CD4-positive, alpha-beta memory T cell (primary cell): ENCODE results near the gene SRPK3. TPM values are rescaled to one million over a fixed set of nuclear protein-coding genes. Genes with fewer than 3 reads are reported as not detected.
"Not testable (repeated sequence)": the region's sequence is repeated elsewhere in the genome, so short reads cannot be mapped to it uniquely, and the experiment has no call there.

Experiments
- CTCF ChIA-PET: fragments of 350-600 bp; sonication (Branson Sonifier 250); formaldehyde crosslinking; loops from one replicate; lab custom pipeline; 2021; ENCODE audit warnings: inconsistent platforms; ENCODE audit not compliant: partially characterized antibody; lab: Charles Lee
- POLR2A ChIA-PET: fragments of 350-600 bp; sonication (Branson Sonifier 250); formaldehyde crosslinking; loops from one replicate; lab custom pipeline; 2021; ENCODE audit not compliant: partially characterized antibody; lab: Charles Lee
- DNase-seq, 5 donors: peaks; one replicate each; pipeline versions ENCODE4 v3.0.0 to v3.0.0-alpha.2; 2020 to 2022; ENCODE audit warnings: mixed read lengths in 1 of 5
- H3K27ac ChIP-seq: one replicate; pipeline ENCODE4 v1.7.0; 2013; ENCODE audit warnings: low read depth, low read length
- H3K27me3 ChIP-seq: 2 replicates; pipeline ENCODE4 v1.7.0; 2013; ENCODE audit warnings: mild to moderate bottlenecking, low read length, moderate library complexity; ENCODE audit not compliant: insufficient read depth
- H3K36me3 ChIP-seq: 2 replicates; pipeline ENCODE4 v1.7.0; 2013; ENCODE audit warnings: mild to moderate bottlenecking, low read length, moderate library complexity; ENCODE audit not compliant: insufficient read depth
- H3K4me1 ChIP-seq: 2 replicates; pipeline ENCODE4 v1.7.0; 2013; ENCODE audit warnings: mild to moderate bottlenecking, low read length, moderate library complexity; ENCODE audit not compliant: insufficient read depth
- H3K4me3 ChIP-seq, 2 donors: one replicate each; pipeline ENCODE4 v1.7.0; 2013; ENCODE audit warnings: low read length in 2 of 2, mild to moderate bottlenecking in 1 of 2
- H3K9me3 ChIP-seq, 2 donors: one replicate each; pipeline ENCODE4 v1.7.0; 2013; ENCODE audit warnings: low read length in 2 of 2, control low read depth in 1 of 2; ENCODE audit not compliant: control insufficient read depth in 1 of 2
- H3K27ac Mint-ChIP-seq, 7 donors: one replicate each; pipeline ENCODE4 v1.8.0; 2020 to 2021; ENCODE audit warnings: mixed read lengths in 7 of 7, mild to moderate bottlenecking in 6 of 7, inconsistent platforms in 3 of 7, moderate library complexity in 3 of 7
- H3K27me3 Mint-ChIP-seq, 2 donors: one replicate each; pipeline ENCODE4 v1.8.0; 2020 to 2021; ENCODE audit warnings: mixed read lengths in 2 of 2
- H3K36me3 Mint-ChIP-seq, 2 donors: one replicate each; pipeline ENCODE4 v1.8.0; 2020 to 2021; ENCODE audit warnings: mixed read lengths in 2 of 2, inconsistent platforms in 1 of 2, mild to moderate bottlenecking in 1 of 2
- H3K4me1 Mint-ChIP-seq, 4 donors: one replicate each; pipeline ENCODE4 v1.8.0; 2020 to 2021; ENCODE audit warnings: mixed read lengths in 4 of 4, mild to moderate bottlenecking in 1 of 4
- H3K4me3 Mint-ChIP-seq, 8 donors: one replicate each; pipeline ENCODE4 v1.8.0; 2020 to 2021; ENCODE audit warnings: mixed read lengths in 8 of 8, mild to moderate bottlenecking in 7 of 8, moderate library complexity in 6 of 8, inconsistent platforms in 3 of 8
- H3K9me3 Mint-ChIP-seq, 8 donors: one replicate each; pipeline ENCODE4 v1.8.0; 2020 to 2021; ENCODE audit warnings: mixed read lengths in 8 of 8, mild to moderate bottlenecking in 5 of 8, inconsistent platforms in 3 of 8, moderate library complexity in 1 of 8
- intact Hi-C: fragments of 100-400 bp; cut with micrococcal nuclease; formaldehyde crosslinking; loops from one replicate; pipeline ENCODE4 v1.15.1; 2023
- polyA plus RNA-seq, 2 donors: library from polyadenylated mRNA; unstranded; fragments of 300-500 nt; fragmentation: Illumina TruSeq; gene quantifications; one replicate each; pipeline ENCODE4 v1.2.3, GENCODE V29; 2021
- total RNA-seq, 2 experiments: library from RNA; stranded (reverse); gene quantifications; one replicate each; pipeline ENCODE4 v1.2.3, GENCODE V29; 2021

The SRPK3 gene
- total and polyA plus RNA-seq, 4 experiments from 2014 or later, result not detected

- H3K4me1 ChIP-seq, H3K36me3 Mint-ChIP-seq, H3K36me3 ChIP-seq, intact Hi-C loops, H3K27ac Mint-ChIP-seq, H3K4me3 Mint-ChIP-seq, CTCF ChIA-PET, H3K4me3 ChIP-seq, POLR2A ChIA-PET, H3K9me3 ChIP-seq, H3K4me1 Mint-ChIP-seq, H3K27me3 Mint-ChIP-seq, DNase-seq, H3K27ac ChIP-seq, H3K27me3 ChIP-seq, H3K9me3 Mint-ChIP-seq: not testable (repeated sequence)
These were observed 33.9 kb upstream of the SRPK3 start for GRCh38 chrX:153746991-153747390.

GRCh38 chrX:153749017-153749416 lies 31.8 kb upstream of the SRPK3 start:
- H3K4me1 ChIP-seq, DNase-seq, H3K36me3 ChIP-seq, H3K27me3 Mint-ChIP-seq, H3K27me3 ChIP-seq, CTCF ChIA-PET, H3K9me3 Mint-ChIP-seq, H3K4me3 Mint-ChIP-seq, H3K4me3 ChIP-seq, H3K36me3 Mint-ChIP-seq, H3K9me3 ChIP-seq, H3K4me1 Mint-ChIP-seq, POLR2A ChIA-PET, H3K27ac ChIP-seq, H3K27ac Mint-ChIP-seq, intact Hi-C loops: not testable (repeated sequence)

GRCh38 chrX:153750127-153750774 lies 30.6 kb upstream of the SRPK3 start:
- ChIA-PET POLR2A (no interaction called here), CTCF (no interaction called here)
- Histone ChIP-seq H3K36me3 (no peaks in the 10 kb centered on the region), H3K27me3 (no peaks in the 10 kb centered on the region), H3K4me1 (no peaks in the 10 kb centered on the region), H3K4me3 (no peak overlapping the region), H3K27ac (no peak overlapping the region), H3K9me3 (no peaks in the 10 kb centered on the region)
- Mint-ChIP-seq H3K9me3 (peaks cover 0 to 2% (median 0%) of the 10 kb centered on the region in 8 donors), H3K4me3 (no peak overlapping the region), H3K36me3 (no peaks in the 10 kb centered on the region), H3K27ac (no peak overlapping the region), H3K27me3 (peaks cover 0 to 1% of the 10 kb centered on the region in 2 donors), H3K4me1 (peaks cover 0 to 1% (median 0%) of the 10 kb centered on the region in 4 donors)
- intact Hi-C loops, result no loop called here
- DNase-seq, result no peak

- Mint-ChIP-seq H3K4me1 (no peaks in the 10 kb centered on the region), H3K27ac (no peak overlapping the region), H3K27me3 (no peaks in the 10 kb centered on the region), H3K36me3 (no peaks in the 10 kb centered on the region), H3K9me3 (no peaks in the 10 kb centered on the region), H3K4me3 (no peak overlapping the region)
- Histone ChIP-seq H3K4me1 (no peaks in the 10 kb centered on the region), H3K27ac (no peak overlapping the region), H3K27me3 (no peaks in the 10 kb centered on the region), H3K4me3 (no peak overlapping the region), H3K36me3 (no peaks in the 10 kb centered on the region), H3K9me3 (no peaks in the 10 kb centered on the region)
- DNase-seq, result peak in 1 of 5 donors; percentile 12
- ChIA-PET POLR2A (interaction anchor here (1.1 kb wide), 1 partner anchor 29 kb away, joined by 4 read pairs; no protein-coding TSS in a partner anchor), CTCF (interaction anchor here (0.7 to 0.9 kb wide), 3 partner anchors 56 to 208 kb away, joined by 3 read pairs; no protein-coding TSS in a partner anchor)
- intact Hi-C loops, result no loop called here
These were observed 25.7 kb upstream of the SRPK3 start for GRCh38 chrX:153755136-153755535.

- Mint-ChIP-seq H3K9me3 (no peaks in the 10 kb centered on the region), H3K4me1 (peaks cover 4 to 9% (median 5%) of the 10 kb centered on the region in 4 donors), H3K4me3 (no peak overlapping the region), H3K36me3 (no peaks in the 10 kb centered on the region), H3K27ac (no peak overlapping the region), H3K27me3 (no peaks in the 10 kb centered on the region)
- DNase-seq, result no peak
- H3K4me3 ChIP-seq, result no peak overlapping the region
- POLR2A ChIA-PET, result no interaction called here
- H3K27me3 ChIP-seq, result no peaks in the 10 kb centered on the region
- H3K4me1 ChIP-seq, result no peaks in the 10 kb centered on the region
- H3K36me3 ChIP-seq, result no peaks in the 10 kb centered on the region
- H3K9me3 ChIP-seq, result no peaks in the 10 kb centered on the region
- CTCF ChIA-PET, result interaction anchor here (1.9 to 3.1 kb wide), 2 partner anchors 164 to 185 kb away, joined by 5 to 28 read pairs; partner anchors contain the start of genes ARHGAP4 and RENBP
- intact Hi-C loops, result no loop called here
- no peak overlapping the region for H3K27ac ChIP-seq
These were observed 19.0 kb upstream of the SRPK3 start for GRCh38 chrX:153761863-153762262.

GRCh38 chrX:153762626-153763173 lies 18.1 kb upstream of the SRPK3 start:
- Mint-ChIP-seq H3K36me3 (no peaks in the 10 kb centered on the region), H3K4me1 (peaks cover 4 to 9% (median 5%) of the 10 kb centered on the region in 4 donors), H3K9me3 (no peaks in the 10 kb centered on the region), H3K27ac (no peak overlapping the region), H3K27me3 (no peaks in the 10 kb centered on the region), H3K4me3 (no peak overlapping the region)
- POLR2A ChIA-PET, result no interaction called here
- Histone ChIP-seq H3K9me3 (no peaks in the 10 kb centered on the region), H3K4me1 (no peaks in the 10 kb centered on the region), H3K4me3 (no peak overlapping the region), H3K36me3 (no peaks in the 10 kb centered on the region), H3K27ac (no peak overlapping the region), H3K27me3 (no peaks in the 10 kb centered on the region)
- no peak for DNase-seq
- intact Hi-C loops, result no loop called here
- CTCF ChIA-PET, result interaction anchor here (1.9 to 3.1 kb wide), 3 partner anchors 163 to 189 kb away, joined by 5 to 28 read pairs (median 19); partner anchors contain the start of genes ARHGAP4 and RENBP

GRCh38 chrX:153763298-153763932 lies 17.4 kb upstream of the SRPK3 start:
- ChIA-PET POLR2A (interaction anchor here (1.0 kb wide), 1 partner anchor 184 kb away, joined by 4 read pairs; no protein-coding TSS in a partner anchor), CTCF (interaction anchor here (0.7 to 3.1 kb wide), 7 partner anchors 36 to 204 kb away, joined by 3 to 28 read pairs (median 5); partner anchors contain the start of genes ARHGAP4 and RENBP)
- no peaks in the 10 kb centered on the region for H3K27me3 ChIP-seq
- DNase-seq, result no peak
- Mint-ChIP-seq H3K36me3 (no peaks in the 10 kb centered on the region), H3K4me3 (no peak overlapping the region), H3K27ac (peak overlapping the region in 1 of 7 donors; percentile 42), H3K9me3 (no peaks in the 10 kb centered on the region), H3K27me3 (no peaks in the 10 kb centered on the region), H3K4me1 (peaks cover 4 to 10% (median 7%) of the 10 kb centered on the region in 4 donors)
- no peaks in the 10 kb centered on the region for H3K4me1 ChIP-seq
- H3K36me3 ChIP-seq, result no peaks in the 10 kb centered on the region
- H3K4me3 ChIP-seq, result no peak overlapping the region
- H3K9me3 ChIP-seq, result no peaks in the 10 kb centered on the region
- intact Hi-C loops, result no loop called here
- no peak overlapping the region for H3K27ac ChIP-seq
